Measurements from ENCODE around the gene CELSR1.

The CELSR1 gene

GRCh38 chr22:46455446-46455845, 82.0 kb downstream of the CELSR1 start:
- intact Hi-C loops (cut with DNase I) = no loop called here
- DNase-seq = no peak

- intact Hi-C loops (cut with DNase I) = no loop called here
- DNase-seq = no peak
Measured at GRCh38 chr22:46454504-46455269, 82.7 kb downstream of the CELSR1 start.

GRCh38 chr22:46453829-46454503, 83.5 kb downstream of the CELSR1 start:
- intact Hi-C loops (cut with DNase I) = no loop called here
- no peak for DNase-seq

- no peak for DNase-seq
- intact Hi-C loops (cut with DNase I) = no loop called here
Measured at GRCh38 chr22:46453006-46453828, 84.2 kb downstream of the CELSR1 start.

GRCh38 chr22:46452195-46453005, 85.0 kb downstream of the CELSR1 start:
- intact Hi-C loops (cut with DNase I) = no loop called here
- DNase-seq = no peak

- DNase-seq = no peak
- intact Hi-C loops (cut with DNase I) = no loop called here
Measured at GRCh38 chr22:46451741-46452140, 85.7 kb downstream of the CELSR1 start.

- peak in 32 of 42 donors; percentile 3 to 70 (median 42) for DNase-seq
- intact Hi-C loops (cut with DNase I) = no loop called here
Measured at GRCh38 chr22:46450931-46451561, 86.4 kb downstream of the CELSR1 start.

GRCh38 chr22:46449974-46450745, 87.3 kb downstream of the CELSR1 start:
- DNase-seq = no peak
- intact Hi-C loops (cut with DNase I) = loop anchor here (10.0 kb wide), 1 partner anchor 75 kb away; no protein-coding TSS in a partner anchor

- intact Hi-C loops (cut with DNase I) = loop anchor here (10.0 kb wide), 1 partner anchor 74 kb away; no protein-coding TSS in a partner anchor
- DNase-seq = no peak
Measured at GRCh38 chr22:46449116-46449691, 88.2 kb downstream of the CELSR1 start.

GRCh38 chr22:46448333-46448732, 89.1 kb downstream of the CELSR1 start:
- DNase-seq = no peak
- intact Hi-C loops (cut with DNase I) = loop anchor here (10.0 kb wide), 1 partner anchor 74 kb away; no protein-coding TSS in a partner anchor

GRCh38 chr22:46447906-46448305, 89.5 kb downstream of the CELSR1 start:
- DNase-seq = no peak
- intact Hi-C loops (cut with DNase I) = loop anchor here (10.0 kb wide), 1 partner anchor 73 kb away; no protein-coding TSS in a partner anchor

GRCh38 chr22:46446799-46447198, 90.6 kb downstream of the CELSR1 start:
- no peak for DNase-seq
- intact Hi-C loops (cut with DNase I) = loop anchor here (10.0 kb wide), 1 partner anchor 72 kb away; no protein-coding TSS in a partner anchor

GRCh38 chr22:46445771-46446420, 91.5 kb downstream of the CELSR1 start:
- no peak for DNase-seq
- intact Hi-C loops (cut with DNase I) = loop anchor here (10.0 kb wide), 1 partner anchor 71 kb away; no protein-coding TSS in a partner anchor

GRCh38 chr22:46444390-46444854, 93.0 kb downstream of the CELSR1 start:
- DNase-seq = no peak
- intact Hi-C loops (cut with DNase I) = loop anchor here (10.0 kb wide), 1 partner anchor 70 kb away; no protein-coding TSS in a partner anchor

GRCh38 chr22:46443850-46444389, 93.5 kb downstream of the CELSR1 start:
- no peak for DNase-seq

More at GRCh38 chr22:46443850-46444389, 93.5 kb downstream of the CELSR1 start:
- intact Hi-C loops (cut with DNase I) = loop anchor here (10.0 kb wide), 1 partner anchor 69 kb away; no protein-coding TSS in a partner anchor

Measured in head of caudate nucleus (tissue), 42 donors.